Motor neuron (in vitro differentiated cells): Measurements from ENCODE around the gene WIPF3. TPM values are rescaled to one million over a fixed set of nuclear protein-coding genes. Genes with fewer than 3 reads are reported as not detected.

Experiments
- ATAC-seq, 8 experiments: fragments of 200-7000 bp; cut with Tn5 transposase; replicated peaks in 6 of 8; 2 replicates each; pipeline ENCODE4 v1.8.0; 2021; ENCODE audit warnings: mild to moderate bottlenecking in 8 of 8, moderate library complexity in 8 of 8
- H3K27ac ChIP-seq, 2 donors: fragments of 250-450 bp; sonication (Bioruptor Pico); 2 replicates each; pipeline ENCODE4 v1.9.0; 2021; ENCODE audit warnings: antibody characterized with exemption in 2 of 2, mild to moderate bottlenecking in 2 of 2, moderate library complexity in 1 of 2
- H3K4me1 ChIP-seq, 2 donors: fragments of 250-450 bp; sonication (Bioruptor Pico); replicated peaks in 1 of 2; 2 replicates each; pipeline ENCODE4 v1.6.1; 2021; ENCODE audit warnings: antibody characterized with exemption in 2 of 2, mild to moderate bottlenecking in 2 of 2, moderate library complexity in 1 of 2
- H3K4me3 ChIP-seq, 5 donors: fragments of 250-450 bp; sonication (Bioruptor Pico); 2 replicates each; pipeline ENCODE4 v1.9.0; 2021; ENCODE audit warnings: antibody characterized with exemption in 5 of 5, mild to moderate bottlenecking in 5 of 5, moderate library complexity in 4 of 5
- WGBS, 10 experiments: fragments of 450-650 bp; shearing (Covaris generic); methylation state at CpG; one replicate each; pipeline ENCODE4 v1.0.0; 2022; 5-methylcytosine and 5-hydroxymethylcytosine counted together
- in situ Hi-C, 9 experiments: fragments of 400-800 bp; cut with MboI; loops; one replicate each; pipeline ENCODE4 v1.15.0; 2021; ENCODE audit warnings: low sequenced_read_pairs in 9 of 9, low pct_unique_long_range_greater_than_20kb in 2 of 9; ENCODE audit not compliant: unreplicated experiment in 9 of 9
- total RNA-seq, 8 experiments: library from RNA; unstranded; fragments of 300-600 nt; gene quantifications; 2 replicates each; pipeline versions ENCODE4 v1.2.3 to v1.2.4, GENCODE V29; 2022

Gene WIPF3
- total RNA-seq, 8 experiments from 2014 or later = 0.18 to 5.4 (median 2.2) TPM

DNA sequence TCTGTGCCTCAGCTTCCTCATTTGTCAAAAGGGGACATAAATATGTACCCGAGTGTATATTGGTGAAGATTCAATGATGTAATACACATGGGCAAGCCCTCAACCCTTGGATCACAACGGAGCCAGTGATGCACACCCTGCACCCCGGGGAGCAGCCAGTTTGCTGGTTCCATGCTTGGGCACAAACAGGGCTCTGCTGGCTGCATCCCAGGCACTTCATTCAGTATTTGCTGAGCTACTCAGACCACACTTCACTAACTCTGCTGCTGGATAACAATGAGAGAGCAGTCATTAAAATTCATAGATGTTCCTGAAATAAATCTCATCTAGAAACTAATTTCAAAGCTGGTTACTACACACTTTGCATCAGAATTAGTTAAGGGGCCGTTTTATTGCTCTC is 111.3 kb downstream of the WIPF3 start:
- Histone ChIP-seq H3K4me3 (no peak overlapping the region), H3K4me1 (peaks cover 0 to 4% of the 10 kb centered on the region in 2 donors), H3K27ac (no peak overlapping the region)
- 0 to 100% (median 60%) methylated on average over 1 to 4 of the region's 4 CpGs; no CpG with 5 or more reads in 1 of the 10 experiments for WGBS, 10 experiments
- in situ Hi-C loops = no loop called here
- ATAC-seq = peak in 3 of 8 experiments; percentile 18 to 36 (median 28)

DNA sequence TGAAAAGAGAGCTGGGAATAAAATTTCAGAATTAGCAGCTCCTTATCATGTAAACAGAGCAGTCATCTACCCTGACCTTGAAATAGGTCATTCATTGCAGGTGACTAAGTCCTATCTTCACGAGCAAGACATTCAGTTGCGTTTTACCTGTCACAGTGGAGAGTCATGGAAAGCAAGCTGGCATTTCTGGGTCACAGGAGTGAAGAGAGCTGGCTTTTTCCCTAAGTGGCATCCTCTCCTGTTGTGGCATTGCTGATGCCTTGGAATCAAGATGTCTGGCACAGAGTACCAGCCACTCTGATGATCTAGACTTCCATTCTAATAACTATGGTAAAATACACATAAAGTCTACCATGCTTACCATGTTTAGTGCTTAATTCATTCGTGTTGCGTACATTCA is 112.5 kb downstream of the WIPF3 start:
- WGBS, 10 experiments = 67 to 100% (median 94%) methylated on average over 1 to 4 of the region's 4 CpGs; no CpG with 5 or more reads in 4 of the 10 experiments
- no peak overlapping the region for H3K4me3 ChIP-seq
- H3K4me1 ChIP-seq = peaks cover 0 to 4% of the 10 kb centered on the region in 2 donors
- H3K27ac ChIP-seq = no peak overlapping the region
- in situ Hi-C loops = no loop called here
- ATAC-seq = no peak

- Histone ChIP-seq H3K27ac (no peak overlapping the region), H3K4me1 (peaks cover 0 to 4% of the 10 kb centered on the region in 2 donors), H3K4me3 (no peak overlapping the region)
- in situ Hi-C loops = no loop called here
- WGBS, 10 experiments = 66 to 100% (median 93%) methylated on average over 2 to 5 of the region's 5 CpGs
- no peak for ATAC-seq
Observed at GRCh38 chr7:29919790-29920189, 113.5 kb downstream of the WIPF3 start.

DNA sequence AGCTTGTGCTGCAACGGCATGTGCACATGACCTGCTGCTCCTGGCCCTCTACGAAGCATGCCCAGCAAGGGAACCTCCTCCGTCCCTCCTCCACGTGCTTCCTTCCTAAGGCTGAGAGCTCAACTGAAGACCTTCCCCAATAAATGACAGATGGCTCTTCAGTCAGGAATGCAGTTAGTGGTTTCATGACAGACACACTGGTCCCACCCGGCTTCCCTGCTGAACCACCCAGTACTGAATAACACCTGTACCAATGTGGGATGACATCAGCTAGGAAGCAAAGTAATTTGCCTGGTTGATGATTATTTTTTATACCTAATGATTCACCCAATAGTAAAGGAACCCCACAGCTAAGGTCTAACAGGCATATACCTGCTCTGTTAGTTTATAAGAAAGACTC is 114.2 kb downstream of the WIPF3 start:
- peaks cover 0 to 4% of the 10 kb centered on the region in 2 donors for H3K4me1 ChIP-seq
- 33 to 100% (median 82%) methylated on average over 1 to 5 of the region's 5 CpGs; no CpG with 5 or more reads in 3 of the 10 experiments for WGBS, 10 experiments
- in situ Hi-C loops = no loop called here
- H3K4me3 ChIP-seq = no peak overlapping the region
- H3K27ac ChIP-seq = no peak overlapping the region
- no peak for ATAC-seq

- ATAC-seq = peak; percentile 81 to 97 (median 87)
- Histone ChIP-seq H3K4me1 (peaks cover 0 to 4% of the 10 kb centered on the region in 2 donors), H3K4me3 (no peak overlapping the region), H3K27ac (no peak overlapping the region)
- WGBS, 10 experiments = 38 to 80% (median 42%) methylated on average over 1 to 3 of the region's 4 CpGs; no CpG with 5 or more reads in 1 of the 10 experiments
- in situ Hi-C loops = no loop called here
Observed at GRCh38 chr7:29921404-29922010, 115.2 kb downstream of the WIPF3 start.

DNA sequence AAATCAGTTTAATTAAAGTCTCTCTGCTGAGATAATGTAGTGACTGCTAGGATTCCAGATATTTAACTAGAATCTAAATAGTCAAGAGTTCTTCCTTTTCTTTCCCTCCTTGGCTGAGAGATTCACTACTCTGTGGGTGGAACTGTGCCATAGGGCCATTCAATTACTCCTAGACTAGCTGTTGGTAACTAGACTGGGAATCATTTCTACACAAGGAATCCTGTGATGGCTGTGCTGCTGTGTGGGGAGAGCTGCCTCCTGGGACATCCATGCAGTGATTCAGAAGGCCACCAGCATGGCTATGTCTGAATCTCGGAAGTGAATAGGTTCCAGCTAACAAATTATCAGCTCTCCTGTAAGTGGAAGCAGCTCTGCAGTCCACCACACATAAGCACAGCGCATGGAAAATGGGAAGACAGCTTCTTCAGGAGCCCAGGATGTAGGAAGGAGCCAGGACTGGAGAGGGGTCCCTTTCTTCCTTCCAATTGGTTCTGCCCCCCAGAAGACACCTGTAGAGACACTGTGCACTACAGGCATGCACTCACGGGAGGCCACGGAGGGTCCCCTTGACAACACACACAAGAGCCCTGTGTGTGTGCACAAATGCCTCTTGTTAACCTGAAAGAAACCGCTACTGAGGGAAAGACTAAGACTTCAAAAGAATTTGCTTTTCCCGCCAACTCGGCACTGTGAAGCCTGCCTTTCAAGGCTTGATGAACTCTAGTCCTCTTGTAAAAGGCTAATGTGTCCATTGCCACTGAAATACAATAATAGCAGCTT is 116.8 kb downstream of the WIPF3 start:
- peak in 1 of 8 experiments; percentile 66 for ATAC-seq
- Histone ChIP-seq H3K4me3 (no peak overlapping the region), H3K4me1 (peaks cover 0 to under 1% of the 10 kb centered on the region in 2 donors), H3K27ac (no peak overlapping the region)
- in situ Hi-C loops = no loop called here
- 60 to 92% (median 79%) methylated on average over 1 to 5 of the region's 7 CpGs; no CpG with 5 or more reads in 3 of the 10 experiments for WGBS, 10 experiments

DNA sequence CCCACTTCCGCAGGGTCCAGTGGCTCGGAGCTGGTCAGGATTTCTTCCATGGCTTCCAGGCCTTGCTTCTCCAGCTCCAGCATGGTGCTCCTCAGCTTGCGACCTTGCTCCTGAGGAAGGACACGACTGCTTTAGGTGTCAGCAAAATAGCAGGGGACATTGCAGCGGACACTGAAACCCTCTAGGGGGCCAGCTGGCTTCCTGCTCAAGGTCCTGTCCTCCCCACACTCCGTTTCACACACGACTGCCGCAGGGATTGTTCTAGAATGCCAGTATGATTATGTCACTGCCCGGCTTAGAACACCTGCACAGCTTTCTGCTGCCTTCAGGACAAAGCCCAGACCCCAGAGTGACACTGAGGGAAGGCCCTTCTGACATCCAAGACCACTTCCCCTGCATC is 117.7 kb downstream of the WIPF3 start:
- WGBS, 10 experiments = 79 to 100% (median 80%) methylated on average over 1 to 4 of the region's 9 CpGs; no CpG with 5 or more reads in 5 of the 10 experiments
- H3K4me3 ChIP-seq = no peak overlapping the region
- in situ Hi-C loops = no loop called here
- H3K27ac ChIP-seq = no peak overlapping the region
- no peaks in the 10 kb centered on the region for H3K4me1 ChIP-seq
- no peak for ATAC-seq

- Histone ChIP-seq H3K27ac (no peak overlapping the region), H3K4me1 (no peaks in the 10 kb centered on the region), H3K4me3 (no peak overlapping the region)
- no peak for ATAC-seq
- in situ Hi-C loops = no loop called here
- WGBS, 10 experiments = 100% methylated on average over 1 to 2 of the region's 2 CpGs; no CpG with 5 or more reads in 3 of the 10 experiments
Observed at GRCh38 chr7:29924684-29925083, 118.4 kb downstream of the WIPF3 start.

- in situ Hi-C loops = no loop called here
- 80 to 100% (median 94%) methylated on average over 1 to 9 of the region's 15 CpGs; no CpG with 5 or more reads in 7 of the 10 experiments for WGBS, 10 experiments
- ATAC-seq = no peak
- Histone ChIP-seq H3K4me1 (no peaks in the 10 kb centered on the region), H3K27ac (no peak overlapping the region), H3K4me3 (no peak overlapping the region)
Observed at GRCh38 chr7:29926216-29926615, 119.9 kb downstream of the WIPF3 start.

- in situ Hi-C loops = no loop called here
- 17 to 88% (median 61%) methylated on average over 1 to 3 of the region's 5 CpGs; no CpG with 5 or more reads in 5 of the 10 experiments for WGBS, 10 experiments
- no peak for ATAC-seq
- Histone ChIP-seq H3K4me3 (no peak overlapping the region), H3K27ac (no peak overlapping the region), H3K4me1 (no peaks in the 10 kb centered on the region)
Observed at GRCh38 chr7:29926741-29927140, 120.4 kb downstream of the WIPF3 start.

DNA sequence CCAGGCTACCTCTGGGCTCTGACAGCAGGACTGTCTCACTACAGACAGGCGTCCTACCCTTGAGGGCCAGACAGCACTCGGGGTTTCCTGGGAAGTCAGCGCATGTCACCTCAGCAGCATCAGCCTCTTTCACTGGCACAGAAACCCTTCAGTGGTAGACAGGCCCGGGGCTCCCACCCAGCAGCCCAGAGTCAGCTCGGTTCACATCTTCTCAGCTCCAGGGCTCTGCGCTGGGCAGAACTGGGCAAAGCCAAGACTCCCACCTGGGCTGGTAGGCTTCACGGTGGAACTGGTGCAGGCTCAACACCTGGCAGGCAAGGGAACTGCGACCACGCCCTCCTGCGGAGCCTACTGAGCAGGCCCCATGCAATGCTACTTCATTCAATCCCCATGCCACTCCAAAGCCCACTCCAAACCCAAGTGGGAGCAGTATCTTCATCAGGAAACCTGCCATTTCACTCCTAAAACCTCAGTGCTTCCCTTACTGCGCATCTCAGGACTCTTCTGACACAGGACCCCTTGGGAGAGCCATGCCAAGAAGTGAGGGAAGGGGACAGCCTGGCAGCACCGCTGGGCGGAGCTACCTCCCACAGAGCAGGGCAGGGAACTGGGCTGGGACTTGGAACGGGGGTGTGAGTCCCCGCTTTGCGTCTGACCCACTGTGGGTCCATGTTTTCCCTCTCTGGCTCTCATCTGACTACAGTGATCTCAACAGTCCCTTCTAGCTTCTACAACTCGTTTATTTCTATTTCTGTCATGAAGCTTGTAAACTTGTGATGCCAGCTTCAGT is 122.9 kb downstream of the WIPF3 start:
- in situ Hi-C loops = no loop called here
- Histone ChIP-seq H3K4me3 (no peak overlapping the region), H3K27ac (no peak overlapping the region), H3K4me1 (no peaks in the 10 kb centered on the region)
- no peak for ATAC-seq
- WGBS, 10 experiments = 65 to 100% (median 90%) methylated on average over 1 to 10 of the region's 17 CpGs; no CpG with 5 or more reads in 4 of the 10 experiments

DNA sequence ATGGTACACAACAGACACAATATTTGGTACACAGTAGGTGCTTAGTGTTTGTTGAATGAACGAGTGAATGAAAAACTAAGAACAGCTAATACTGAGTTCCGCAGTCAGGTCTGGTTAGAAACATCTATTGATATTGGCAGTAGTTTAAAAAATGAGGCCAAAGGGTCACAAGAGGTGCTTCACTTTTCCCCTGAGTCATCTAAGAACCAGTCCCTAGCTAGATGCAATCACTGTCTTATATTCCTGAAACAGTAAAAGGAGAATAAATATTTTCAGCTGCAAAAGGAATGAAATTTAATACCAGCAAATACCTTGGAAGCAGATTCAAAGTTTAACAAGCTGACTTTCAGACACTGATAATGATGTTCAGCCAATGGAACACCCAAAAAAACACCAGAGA is 128.8 kb downstream of the WIPF3 start:
- in situ Hi-C loops = no loop called here
- no peak for ATAC-seq
- Histone ChIP-seq H3K27ac (no peak overlapping the region), H3K4me3 (no peak overlapping the region), H3K4me1 (no peaks in the 10 kb centered on the region)
- 83 to 100% (median 95%) methylated on average over 1 to 2 of the region's 2 CpGs; no CpG with 5 or more reads in 3 of the 10 experiments for WGBS, 10 experiments

DNA sequence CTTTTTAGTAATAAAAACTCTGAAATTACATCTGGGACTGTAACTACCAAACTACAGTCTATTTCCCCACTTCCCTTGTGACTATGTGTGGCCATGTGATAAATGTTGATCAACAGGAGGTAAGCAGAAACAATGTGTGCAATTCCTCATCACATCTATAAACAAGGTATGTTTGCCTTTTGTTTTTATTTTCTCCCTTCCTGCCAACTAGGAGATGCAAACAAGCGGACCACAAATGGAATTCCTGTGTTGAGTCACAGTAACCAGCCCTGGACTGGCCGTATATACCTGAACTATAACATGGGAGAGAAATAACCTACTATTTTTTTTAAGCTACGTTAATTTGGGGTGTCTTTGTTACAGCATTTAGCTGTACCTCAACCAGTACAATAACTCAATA is 130.8 kb downstream of the WIPF3 start:
- Histone ChIP-seq H3K4me3 (no peak overlapping the region), H3K4me1 (peaks cover 0 to 6% of the 10 kb centered on the region in 2 donors), H3K27ac (no peak overlapping the region)
- WGBS, 10 experiments = 90 to 100% (median 94%) methylated on average over 2 to 3 of the region's 3 CpGs; no CpG with 5 or more reads in 3 of the 10 experiments
- in situ Hi-C loops = no loop called here
- no peak for ATAC-seq
